ENCODE measurements around the gene PLTP. TPM values are rescaled to one million over a fixed set of nuclear protein-coding genes. Genes with fewer than 3 reads are reported as not detected.

PLTP gene
- total and polyA plus RNA-seq, 2 of the 13 experiments (the other 11 are each of a cell fraction or from before 2014, with no cell fraction given): 16.9 to 28.6 TPM

GRCh38 chr20:45888681-45889080 is 23.3 kb downstream of the PLTP start (continued):
- TF ChIP-seq AGO2 (optimal IDR thresholded peaks at IDR 0.05; ENCODE audit: low read depth, low read length) (peak; percentile 57), ZNF780A (CRISPR knock-in tag; IDR thresholded peaks at IDR 0.05) (no peak), ZNF253 (CRISPR knock-in tag; IDR thresholded peaks at IDR 0.05; ENCODE audit: borderline replicate concordance) (no peak), ZNF430 (CRISPR knock-in tag; IDR thresholded peaks at IDR 0.05) (0 out of 2 replicates have a peak, but pooled peaks have one; percentile 14), ZNF318 (CRISPR knock-in tag; IDR thresholded peaks at IDR 0.05) (peak; percentile 83; the same call in 1 of the 2 replicates), POLR2AphosphoS5 (IDR thresholded peaks at IDR 0.05; ENCODE audit: low read depth, low read length) (0 out of 2 replicates have a peak, but pooled peaks have one; percentile 16), SIX4 (CRISPR knock-in tag; IDR thresholded peaks at IDR 0.05) (no peak), POLR2A (IDR thresholded peaks at IDR 0.05; ENCODE audit: insufficient read depth in 1 of 2, low read depth in 2 of 2, low read length in 2 of 2) (peak; percentile 28 to 38; a peak in 2 of 4 replicates), ZNF788 (CRISPR knock-in tag; IDR thresholded peaks at IDR 0.05; ENCODE audit: borderline replicate concordance) (no peak), NRL (CRISPR knock-in tag; IDR thresholded peaks at IDR 0.05; ENCODE audit: borderline replicate concordance) (0 out of 2 replicates have a peak, but pooled peaks have one; percentile 36), U2AF1 (optimal IDR thresholded peaks at IDR 0.05; ENCODE audit: low read depth, low read length) (no peak), RBFOX2 (IDR thresholded peaks at IDR 0.05; ENCODE audit: low read depth, low read length) (peak; percentile 37), ZSCAN21 (CRISPR knock-in tag; IDR thresholded peaks at IDR 0.05; ENCODE audit: borderline replicate concordance) (no peak), JUN (CRISPR knock-in tag; IDR thresholded peaks at IDR 0.05) (0 out of 2 replicates have a peak, but pooled peaks have one; percentile 17), SSRP1 (CRISPR knock-in tag; IDR thresholded peaks at IDR 0.05) (peak; percentile 67; the same call in 1 of the 2 replicates)
- TF ChIP-seq, protein P1, sequence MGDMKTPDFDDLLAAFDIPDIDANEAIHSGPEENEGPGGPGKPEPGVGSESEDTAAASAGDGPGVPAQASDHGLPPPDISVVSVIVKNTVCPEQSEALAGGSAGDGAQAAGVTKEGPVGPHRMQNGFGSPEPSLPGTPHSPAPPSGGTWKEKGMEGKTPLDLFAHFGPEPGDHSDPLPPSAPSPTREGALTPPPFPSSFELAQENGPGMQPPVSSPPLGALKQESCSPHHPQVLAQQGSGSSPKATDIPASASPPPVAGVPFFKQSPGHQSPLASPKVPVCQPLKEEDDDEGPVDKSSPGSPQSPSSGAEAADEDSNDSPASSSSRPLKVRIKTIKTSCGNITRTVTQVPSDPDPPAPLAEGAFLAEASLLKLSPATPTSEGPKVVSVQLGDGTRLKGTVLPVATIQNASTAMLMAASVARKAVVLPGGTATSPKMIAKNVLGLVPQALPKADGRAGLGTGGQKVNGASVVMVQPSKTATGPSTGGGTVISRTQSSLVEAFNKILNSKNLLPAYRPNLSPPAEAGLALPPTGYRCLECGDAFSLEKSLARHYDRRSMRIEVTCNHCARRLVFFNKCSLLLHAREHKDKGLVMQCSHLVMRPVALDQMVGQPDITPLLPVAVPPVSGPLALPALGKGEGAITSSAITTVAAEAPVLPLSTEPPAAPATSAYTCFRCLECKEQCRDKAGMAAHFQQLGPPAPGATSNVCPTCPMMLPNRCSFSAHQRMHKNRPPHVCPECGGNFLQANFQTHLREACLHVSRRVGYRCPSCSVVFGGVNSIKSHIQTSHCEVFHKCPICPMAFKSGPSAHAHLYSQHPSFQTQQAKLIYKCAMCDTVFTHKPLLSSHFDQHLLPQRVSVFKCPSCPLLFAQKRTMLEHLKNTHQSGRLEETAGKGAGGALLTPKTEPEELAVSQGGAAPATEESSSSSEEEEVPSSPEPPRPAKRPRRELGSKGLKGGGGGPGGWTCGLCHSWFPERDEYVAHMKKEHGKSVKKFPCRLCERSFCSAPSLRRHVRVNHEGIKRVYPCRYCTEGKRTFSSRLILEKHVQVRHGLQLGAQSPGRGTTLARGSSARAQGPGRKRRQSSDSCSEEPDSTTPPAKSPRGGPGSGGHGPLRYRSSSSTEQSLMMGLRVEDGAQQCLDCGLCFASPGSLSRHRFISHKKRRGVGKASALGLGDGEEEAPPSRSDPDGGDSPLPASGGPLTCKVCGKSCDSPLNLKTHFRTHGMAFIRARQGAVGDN (CRISPR knock-in tag; IDR thresholded peaks at IDR 0.05): peak; percentile 33; the same call in 1 of the 2 replicates
- TF ChIP-seq, protein P2, sequence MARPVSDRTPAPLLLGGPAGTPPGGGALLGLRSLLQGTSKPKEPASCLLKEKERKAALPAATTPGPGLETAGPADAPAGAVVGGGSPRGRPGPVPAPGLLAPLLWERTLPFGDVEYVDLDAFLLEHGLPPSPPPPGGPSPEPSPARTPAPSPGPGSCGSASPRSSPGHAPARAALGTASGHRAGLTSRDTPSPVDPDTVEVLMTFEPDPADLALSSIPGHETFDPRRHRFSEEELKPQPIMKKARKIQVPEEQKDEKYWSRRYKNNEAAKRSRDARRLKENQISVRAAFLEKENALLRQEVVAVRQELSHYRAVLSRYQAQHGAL (CRISPR knock-in tag; IDR thresholded peaks at IDR 0.05; ENCODE audit: not compliant biosample characterization): no peak

All from HepG2 (cell line).